ENCODE measurements around the gene NUDT15. TPM values are rescaled to one million over a fixed set of nuclear protein-coding genes. Genes with fewer than 3 reads are reported as not detected.

NUDT15 gene
- total and polyA plus RNA-seq, 2 of the 8 experiments (the other 6 are each of a cell fraction or from before 2014, with no cell fraction given): 37.8 to 65.9 TPM

GRCh38 chr13:48094781-48095502 lies 57.4 kb downstream of the NUDT15 start, which contains the start of gene MED4 (continued):
- TF ChIP-seq FOSL1 (IDR thresholded peaks at IDR 0.05; ENCODE audit: insufficient read depth, low read depth, low read length): no peak
- TF ChIP-seq BRCA1 (IDR thresholded peaks at IDR 0.05; ENCODE audit: low read depth, low read length): no peak
- TF ChIP-seq POLR2A (IDR thresholded peaks at IDR 0.05; ENCODE audit: control extremely low read depth in 1 of 2, low read depth in 2 of 2, low read length in 2 of 2): peak; percentile 95 to 97
- 0 out of 2 replicates have a peak, but pooled peaks have one; percentile 24 for TF ChIP-seq GTF2F1 (IDR thresholded peaks at IDR 0.05; ENCODE audit: borderline replicate concordance, low read depth, low read length)
- no peak for TF ChIP-seq SUZ12 (IDR thresholded peaks at IDR 0.05; ENCODE audit: low read length)
- TF ChIP-seq POU5F1 (IDR thresholded peaks at IDR 0.05; ENCODE audit: low read depth, low read length): no peak
- TF ChIP-seq RXRA (IDR thresholded peaks at IDR 0.05; ENCODE audit: insufficient read depth, low read depth, low read length): no peak
- TF ChIP-seq ASH2L (IDR thresholded peaks at IDR 0.05; ENCODE audit: low read length): peak; percentile 91
- TF ChIP-seq KDM5A (IDR thresholded peaks at IDR 0.05; ENCODE audit: low read length): peak; percentile 91
- TF ChIP-seq BACH1 (IDR thresholded peaks at IDR 0.05; ENCODE audit: low read length): no peak
- TF ChIP-seq, protein P1, sequence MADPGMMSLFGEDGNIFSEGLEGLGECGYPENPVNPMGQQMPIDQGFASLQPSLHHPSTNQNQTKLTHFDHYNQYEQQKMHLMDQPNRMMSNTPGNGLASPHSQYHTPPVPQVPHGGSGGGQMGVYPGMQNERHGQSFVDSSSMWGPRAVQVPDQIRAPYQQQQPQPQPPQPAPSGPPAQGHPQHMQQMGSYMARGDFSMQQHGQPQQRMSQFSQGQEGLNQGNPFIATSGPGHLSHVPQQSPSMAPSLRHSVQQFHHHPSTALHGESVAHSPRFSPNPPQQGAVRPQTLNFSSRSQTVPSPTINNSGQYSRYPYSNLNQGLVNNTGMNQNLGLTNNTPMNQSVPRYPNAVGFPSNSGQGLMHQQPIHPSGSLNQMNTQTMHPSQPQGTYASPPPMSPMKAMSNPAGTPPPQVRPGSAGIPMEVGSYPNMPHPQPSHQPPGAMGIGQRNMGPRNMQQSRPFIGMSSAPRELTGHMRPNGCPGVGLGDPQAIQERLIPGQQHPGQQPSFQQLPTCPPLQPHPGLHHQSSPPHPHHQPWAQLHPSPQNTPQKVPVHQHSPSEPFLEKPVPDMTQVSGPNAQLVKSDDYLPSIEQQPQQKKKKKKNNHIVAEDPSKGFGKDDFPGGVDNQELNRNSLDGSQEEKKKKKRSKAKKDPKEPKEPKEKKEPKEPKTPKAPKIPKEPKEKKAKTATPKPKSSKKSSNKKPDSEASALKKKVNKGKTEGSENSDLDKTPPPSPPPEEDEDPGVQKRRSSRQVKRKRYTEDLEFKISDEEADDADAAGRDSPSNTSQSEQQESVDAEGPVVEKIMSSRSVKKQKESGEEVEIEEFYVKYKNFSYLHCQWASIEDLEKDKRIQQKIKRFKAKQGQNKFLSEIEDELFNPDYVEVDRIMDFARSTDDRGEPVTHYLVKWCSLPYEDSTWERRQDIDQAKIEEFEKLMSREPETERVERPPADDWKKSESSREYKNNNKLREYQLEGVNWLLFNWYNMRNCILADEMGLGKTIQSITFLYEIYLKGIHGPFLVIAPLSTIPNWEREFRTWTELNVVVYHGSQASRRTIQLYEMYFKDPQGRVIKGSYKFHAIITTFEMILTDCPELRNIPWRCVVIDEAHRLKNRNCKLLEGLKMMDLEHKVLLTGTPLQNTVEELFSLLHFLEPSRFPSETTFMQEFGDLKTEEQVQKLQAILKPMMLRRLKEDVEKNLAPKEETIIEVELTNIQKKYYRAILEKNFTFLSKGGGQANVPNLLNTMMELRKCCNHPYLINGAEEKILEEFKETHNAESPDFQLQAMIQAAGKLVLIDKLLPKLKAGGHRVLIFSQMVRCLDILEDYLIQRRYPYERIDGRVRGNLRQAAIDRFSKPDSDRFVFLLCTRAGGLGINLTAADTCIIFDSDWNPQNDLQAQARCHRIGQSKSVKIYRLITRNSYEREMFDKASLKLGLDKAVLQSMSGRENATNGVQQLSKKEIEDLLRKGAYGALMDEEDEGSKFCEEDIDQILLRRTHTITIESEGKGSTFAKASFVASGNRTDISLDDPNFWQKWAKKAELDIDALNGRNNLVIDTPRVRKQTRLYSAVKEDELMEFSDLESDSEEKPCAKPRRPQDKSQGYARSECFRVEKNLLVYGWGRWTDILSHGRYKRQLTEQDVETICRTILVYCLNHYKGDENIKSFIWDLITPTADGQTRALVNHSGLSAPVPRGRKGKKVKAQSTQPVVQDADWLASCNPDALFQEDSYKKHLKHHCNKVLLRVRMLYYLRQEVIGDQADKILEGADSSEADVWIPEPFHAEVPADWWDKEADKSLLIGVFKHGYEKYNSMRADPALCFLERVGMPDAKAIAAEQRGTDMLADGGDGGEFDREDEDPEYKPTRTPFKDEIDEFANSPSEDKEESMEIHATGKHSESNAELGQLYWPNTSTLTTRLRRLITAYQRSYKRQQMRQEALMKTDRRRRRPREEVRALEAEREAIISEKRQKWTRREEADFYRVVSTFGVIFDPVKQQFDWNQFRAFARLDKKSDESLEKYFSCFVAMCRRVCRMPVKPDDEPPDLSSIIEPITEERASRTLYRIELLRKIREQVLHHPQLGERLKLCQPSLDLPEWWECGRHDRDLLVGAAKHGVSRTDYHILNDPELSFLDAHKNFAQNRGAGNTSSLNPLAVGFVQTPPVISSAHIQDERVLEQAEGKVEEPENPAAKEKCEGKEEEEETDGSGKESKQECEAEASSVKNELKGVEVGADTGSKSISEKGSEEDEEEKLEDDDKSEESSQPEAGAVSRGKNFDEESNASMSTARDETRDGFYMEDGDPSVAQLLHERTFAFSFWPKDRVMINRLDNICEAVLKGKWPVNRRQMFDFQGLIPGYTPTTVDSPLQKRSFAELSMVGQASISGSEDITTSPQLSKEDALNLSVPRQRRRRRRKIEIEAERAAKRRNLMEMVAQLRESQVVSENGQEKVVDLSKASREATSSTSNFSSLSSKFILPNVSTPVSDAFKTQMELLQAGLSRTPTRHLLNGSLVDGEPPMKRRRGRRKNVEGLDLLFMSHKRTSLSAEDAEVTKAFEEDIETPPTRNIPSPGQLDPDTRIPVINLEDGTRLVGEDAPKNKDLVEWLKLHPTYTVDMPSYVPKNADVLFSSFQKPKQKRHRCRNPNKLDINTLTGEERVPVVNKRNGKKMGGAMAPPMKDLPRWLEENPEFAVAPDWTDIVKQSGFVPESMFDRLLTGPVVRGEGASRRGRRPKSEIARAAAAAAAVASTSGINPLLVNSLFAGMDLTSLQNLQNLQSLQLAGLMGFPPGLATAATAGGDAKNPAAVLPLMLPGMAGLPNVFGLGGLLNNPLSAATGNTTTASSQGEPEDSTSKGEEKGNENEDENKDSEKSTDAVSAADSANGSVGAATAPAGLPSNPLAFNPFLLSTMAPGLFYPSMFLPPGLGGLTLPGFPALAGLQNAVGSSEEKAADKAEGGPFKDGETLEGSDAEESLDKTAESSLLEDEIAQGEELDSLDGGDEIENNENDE (IDR thresholded peaks at IDR 0.05; ENCODE audit: insufficient replicate concordance, low read length): no peak
- TF ChIP-seq TBP (IDR thresholded peaks at IDR 0.05; ENCODE audit: low read depth, low read length): peak; percentile 93
